CD4-positive, alpha-beta T cell (primary cell): ENCODE data around the gene EVA1A. TPM values are rescaled to one million over a fixed set of nuclear protein-coding genes. Genes with fewer than 3 reads are reported as not detected.

Experiments used
- ATAC-seq: fragments of 200-7000 bp; cut with Tn5 transposase; one replicate; pipeline ENCODE4 v1.10.0; 2022; ENCODE audit warnings: mild to moderate bottlenecking; ENCODE audit not compliant: poor library complexity
- CTCF ChIA-PET: fragments of 350-600 bp; sonication (Branson Sonifier 250); formaldehyde crosslinking; loops from one replicate; lab custom pipeline; 2021; ENCODE audit warnings: antibody characterized with exemption, inconsistent platforms; lab: Charles Lee
- POLR2A ChIA-PET: fragments of 350-600 bp; sonication (Branson Sonifier 250); formaldehyde crosslinking; loops from one replicate; lab custom pipeline; 2021; ENCODE audit warnings: antibody characterized with exemption, inconsistent platforms; lab: Charles Lee
- DNase-seq, 14 experiments: peaks; one replicate each; pipeline ENCODE4 v3.0.0-alpha.2; 2013 to 2020; ENCODE audit warnings: mixed read lengths in 2 of 14
- H3K27ac ChIP-seq, 2 donors: one replicate each; pipeline versions ENCODE4 v1.5.1 to v1.7.0; 2013; ENCODE audit warnings: low read length in 2 of 2, low read depth in 1 of 2, mild to moderate bottlenecking in 1 of 2
- H3K27me3 ChIP-seq, 2 experiments: 1 replicate in 1 of 2; 2 replicates in 1 of 2; pipeline versions ENCODE4 v1.6.1 to v1.7.0; 2013; ENCODE audit warnings: low read length in 2 of 2, control low read depth in 1 of 2, mild to moderate bottlenecking in 1 of 2, moderate library complexity in 1 of 2; ENCODE audit not compliant: insufficient read depth in 2 of 2, control insufficient read depth in 1 of 2
- H3K36me3 ChIP-seq: one replicate; pipeline ENCODE4 v1.6.1; 2013; ENCODE audit warnings: low read length, control low read depth; ENCODE audit not compliant: insufficient read depth
- H3K4me1 ChIP-seq: one replicate; pipeline ENCODE4 v1.6.1; 2013; ENCODE audit warnings: low read length, control low read depth; ENCODE audit not compliant: insufficient read depth
- H3K4me3 ChIP-seq: one replicate; pipeline ENCODE4 v1.5.1; 2013; ENCODE audit warnings: mild to moderate bottlenecking, low read length, moderate library complexity
- H3K9me3 ChIP-seq, 2 experiments: 1 replicate in 1 of 2; 2 replicates in 1 of 2; pipeline versions ENCODE4 v1.6.1 to v1.7.0; 2013; ENCODE audit warnings: low read length in 2 of 2, mild to moderate bottlenecking in 2 of 2, control low read depth in 1 of 2, moderate library complexity in 1 of 2; ENCODE audit not compliant: control insufficient read depth in 1 of 2, insufficient read depth in 1 of 2
- H3K27ac Mint-ChIP-seq: one replicate; pipeline ENCODE4 v1.8.0; 2020; ENCODE audit warnings: mixed read lengths
- H3K27me3 Mint-ChIP-seq: one replicate; pipeline ENCODE4 v1.8.0; 2021; ENCODE audit warnings: mixed read lengths
- H3K36me3 Mint-ChIP-seq: one replicate; pipeline ENCODE4 v1.8.0; 2021; ENCODE audit warnings: low read depth, mixed read lengths
- H3K4me1 Mint-ChIP-seq: one replicate; pipeline ENCODE4 v1.8.0; 2021; ENCODE audit warnings: low read depth, mixed read lengths
- H3K4me3 Mint-ChIP-seq: one replicate; pipeline ENCODE4 v1.8.0; 2020; ENCODE audit warnings: mild to moderate bottlenecking, mixed read lengths
- H3K9me3 Mint-ChIP-seq: one replicate; pipeline ENCODE4 v1.8.0; 2020; ENCODE audit warnings: mixed read lengths
- intact Hi-C, 2 experiments: fragments of 100-400 bp; cut with DNase I in 1 of 2; cut with micrococcal nuclease in 1 of 2; formaldehyde crosslinking; loops; one replicate each; pipeline versions ENCODE4 v1.15.1 to v1.9.0; 2023 to 2025; cut with DNase I, micrococcal nuclease
- total RNA-seq, 174 experiments: library from RNA in 2 of 174; stranded (reverse) in 2 of 174; gene quantifications; one replicate each; pipeline ENCODE4 v1.2.3 and lab custom pipeline; 2021 to 2026
- TF ChIP-seq, protein P1 (sequence below): fragments of 200-600 bp; IDR thresholded peaks from one replicate; pipeline ENCODE4 v1.8.0; 2022; ENCODE audit warnings: antibody characterized with exemption, mild to moderate bottlenecking

The EVA1A gene
- total RNA-seq, 2 experiments from 2014 or later = not detected

DNA sequence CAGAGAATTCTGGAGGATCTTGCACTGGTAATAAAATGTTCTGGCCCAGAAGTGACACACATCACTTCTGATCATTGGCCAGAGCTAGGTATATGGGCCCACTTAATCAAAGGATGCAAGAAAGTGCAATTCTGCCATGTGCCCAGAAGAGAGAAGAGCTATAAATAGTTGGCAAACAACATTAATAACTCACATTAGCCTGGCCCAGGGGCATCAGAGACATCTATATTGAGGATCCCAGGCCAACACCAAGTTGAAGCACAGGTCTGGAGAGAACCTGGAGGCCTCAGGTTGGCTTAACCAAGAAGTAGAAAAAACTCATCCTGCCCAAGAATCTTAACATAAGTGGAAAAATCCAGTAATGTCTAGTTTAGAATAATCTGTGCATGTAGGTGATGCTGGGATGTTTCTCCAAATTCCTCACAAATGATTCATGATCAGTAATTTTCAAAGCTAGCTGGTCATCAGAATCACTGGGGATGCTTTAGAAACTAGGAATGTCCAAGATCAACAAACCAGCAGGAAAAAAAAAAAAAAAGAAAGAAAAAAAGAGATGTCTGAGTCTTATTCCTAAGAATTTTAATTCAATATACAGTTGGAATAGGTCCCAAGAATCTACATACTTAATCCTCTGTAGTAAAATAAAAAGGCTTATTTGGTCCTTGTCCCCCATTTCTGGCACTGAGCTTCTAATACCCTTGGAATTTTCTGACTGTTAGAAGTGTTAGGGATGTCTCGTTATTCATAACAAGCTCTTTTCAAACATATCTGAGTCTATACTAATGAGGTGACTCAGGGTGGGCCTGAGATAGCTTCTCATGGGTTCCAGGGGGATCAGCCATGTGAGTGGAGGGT, 35.0 kb upstream of the EVA1A start:
- ATAC-seq = no peak
- TF ChIP-seq, protein P1, sequence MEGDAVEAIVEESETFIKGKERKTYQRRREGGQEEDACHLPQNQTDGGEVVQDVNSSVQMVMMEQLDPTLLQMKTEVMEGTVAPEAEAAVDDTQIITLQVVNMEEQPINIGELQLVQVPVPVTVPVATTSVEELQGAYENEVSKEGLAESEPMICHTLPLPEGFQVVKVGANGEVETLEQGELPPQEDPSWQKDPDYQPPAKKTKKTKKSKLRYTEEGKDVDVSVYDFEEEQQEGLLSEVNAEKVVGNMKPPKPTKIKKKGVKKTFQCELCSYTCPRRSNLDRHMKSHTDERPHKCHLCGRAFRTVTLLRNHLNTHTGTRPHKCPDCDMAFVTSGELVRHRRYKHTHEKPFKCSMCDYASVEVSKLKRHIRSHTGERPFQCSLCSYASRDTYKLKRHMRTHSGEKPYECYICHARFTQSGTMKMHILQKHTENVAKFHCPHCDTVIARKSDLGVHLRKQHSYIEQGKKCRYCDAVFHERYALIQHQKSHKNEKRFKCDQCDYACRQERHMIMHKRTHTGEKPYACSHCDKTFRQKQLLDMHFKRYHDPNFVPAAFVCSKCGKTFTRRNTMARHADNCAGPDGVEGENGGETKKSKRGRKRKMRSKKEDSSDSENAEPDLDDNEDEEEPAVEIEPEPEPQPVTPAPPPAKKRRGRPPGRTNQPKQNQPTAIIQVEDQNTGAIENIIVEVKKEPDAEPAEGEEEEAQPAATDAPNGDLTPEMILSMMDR = no peak
- Histone ChIP-seq H3K4me3 (no peak overlapping the region), H3K27ac (no peak overlapping the region), H3K9me3 (peaks cover 0 to 5% of the 10 kb centered on the region in 2 experiments), H3K36me3 (no peaks in the 10 kb centered on the region), H3K4me1 (no peaks in the 10 kb centered on the region), H3K27me3 (no peaks in the 10 kb centered on the region)
- Mint-ChIP-seq H3K36me3 (no peaks in the 10 kb centered on the region), H3K27me3 (peaks cover 1% of the 10 kb centered on the region), H3K4me1 (no peaks in the 10 kb centered on the region), H3K27ac (no peak overlapping the region), H3K4me3 (no peak overlapping the region), H3K9me3 (no peaks in the 10 kb centered on the region)
- CTCF ChIA-PET = no interaction called here
- DNase-seq = no peak
- intact Hi-C loops = no loop called here
- POLR2A ChIA-PET = no interaction called here

DNA sequence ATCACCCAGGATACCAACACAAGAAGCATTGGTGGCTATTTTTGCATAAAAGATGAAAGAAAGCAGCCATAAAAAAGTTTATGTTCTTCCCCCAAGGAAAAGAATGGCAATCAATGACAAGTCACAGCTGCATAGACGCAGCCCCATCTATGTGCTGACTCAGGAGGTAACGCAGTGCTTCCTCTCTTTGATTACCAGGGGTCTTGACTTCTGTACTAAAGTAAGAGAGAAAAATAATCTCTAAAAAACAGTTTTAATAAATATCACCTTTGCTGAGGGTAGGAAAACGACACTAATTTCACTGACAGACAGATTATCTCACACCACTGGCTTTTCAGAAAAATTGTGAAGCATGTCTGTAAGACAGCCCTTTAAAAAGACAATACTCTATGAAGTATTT, 33.9 kb upstream of the EVA1A start:
- no peaks in the 10 kb centered on the region for H3K4me1 ChIP-seq
- peaks cover 0 to 5% of the 10 kb centered on the region in 2 experiments for H3K9me3 ChIP-seq
- TF ChIP-seq, protein P1 = no peak
- H3K4me3 Mint-ChIP-seq = no peak overlapping the region
- no peaks in the 10 kb centered on the region for H3K9me3 Mint-ChIP-seq
- no peak overlapping the region for H3K27ac Mint-ChIP-seq
- H3K4me3 ChIP-seq = no peak overlapping the region
- POLR2A ChIA-PET = no interaction called here
- no peaks in the 10 kb centered on the region for H3K4me1 Mint-ChIP-seq
- H3K27me3 ChIP-seq = no peaks in the 10 kb centered on the region
- DNase-seq = no peak
- no peaks in the 10 kb centered on the region for H3K36me3 Mint-ChIP-seq
- peaks cover 4% of the 10 kb centered on the region for H3K27me3 Mint-ChIP-seq
- CTCF ChIA-PET = no interaction called here
- no peak for ATAC-seq
- intact Hi-C loops = no loop called here
- no peak overlapping the region for H3K27ac ChIP-seq
- H3K36me3 ChIP-seq = no peaks in the 10 kb centered on the region

DNA sequence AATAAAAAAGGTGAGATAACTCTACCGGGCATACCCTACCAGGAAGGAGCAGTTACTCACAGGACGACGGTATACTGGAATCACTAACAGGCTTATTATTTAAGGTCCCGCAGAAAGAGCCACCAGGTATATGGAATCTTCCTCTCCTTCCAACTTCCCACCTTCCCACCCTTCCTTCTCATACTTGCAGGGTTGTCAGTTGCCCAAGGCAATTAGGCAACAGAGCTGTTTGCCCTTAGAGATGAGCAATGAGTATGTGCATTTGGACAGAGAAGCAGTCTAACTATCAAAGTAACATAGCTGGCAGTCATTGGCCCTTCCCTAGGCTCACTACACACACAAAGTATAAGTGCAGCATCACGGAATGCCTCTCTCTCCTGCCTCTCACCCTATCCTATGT, 32.1 kb upstream of the EVA1A start:
- peaks cover 0 to under 1% of the 10 kb centered on the region in 2 experiments for H3K9me3 ChIP-seq
- no peak overlapping the region for H3K4me3 ChIP-seq
- Mint-ChIP-seq H3K27me3 (peaks cover 4% of the 10 kb centered on the region), H3K4me3 (no peak overlapping the region), H3K4me1 (no peaks in the 10 kb centered on the region), H3K27ac (no peak overlapping the region), H3K9me3 (no peaks in the 10 kb centered on the region), H3K36me3 (no peaks in the 10 kb centered on the region)
- H3K4me1 ChIP-seq = no peaks in the 10 kb centered on the region
- no peak for ATAC-seq
- ChIA-PET CTCF (no interaction called here), POLR2A (no interaction called here)
- no peak overlapping the region for H3K27ac ChIP-seq
- DNase-seq = no peak
- TF ChIP-seq, protein P1 = no peak
- H3K27me3 ChIP-seq = no peaks in the 10 kb centered on the region
- intact Hi-C loops = no loop called here
- no peaks in the 10 kb centered on the region for H3K36me3 ChIP-seq
